OCI-LY1 (cell line): ENCODE data around the gene ST7L.

Experiments
- CTCF ChIP-seq: fragments of 200-600 bp; sonication (generic), shearing (Covaris generic); IDR thresholded peaks from 2 replicates; pipeline ENCODE4 v1.5.1; 2017; ENCODE audit warnings: mild to moderate bottlenecking, antibody characterized with exemption, low read length, moderate library complexity, mixed read lengths
- EZH2 ChIP-seq: fragments of 200-600 bp; sonication (generic), shearing (Covaris generic); IDR thresholded peaks from 2 replicates; pipeline ENCODE4 v1.8.0; 2017; ENCODE audit warnings: borderline replicate concordance, mixed run types, mild to moderate bottlenecking, antibody characterized with exemption, low read length, moderate library complexity, mixed read lengths

DNA sequence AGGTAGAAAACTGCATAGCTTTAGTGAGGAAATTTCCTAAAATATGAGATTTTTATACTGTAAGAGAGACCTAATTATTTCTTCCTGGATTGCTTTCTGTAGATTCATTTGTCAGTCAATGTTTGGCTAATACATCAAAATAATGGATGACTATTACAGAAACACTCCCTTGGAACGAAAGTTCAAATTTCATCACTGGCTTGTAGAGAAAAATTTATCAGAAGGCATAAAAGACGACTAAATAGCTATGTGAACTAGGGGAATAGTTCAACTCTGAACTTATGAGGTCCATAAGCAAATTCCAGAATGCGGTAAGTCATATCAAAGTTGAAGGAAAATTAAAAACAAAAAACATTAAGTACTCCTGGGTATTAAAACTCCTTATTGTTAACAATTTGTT lies 74.2 kb downstream of the ST7L start:
- no peak for TF ChIP-seq CTCF
- no peak for TF ChIP-seq EZH2
